Mammary epithelial cell (primary cell): ENCODE measurements around the gene NT5M.

Source experiments
- CTCF ChIP-seq, 2 donors: IDR thresholded peaks in 1 of 2; conservative IDR thresholded peaks in 1 of 2; 2 replicates each; pipeline ENCODE4 v1.5.1; 2011 to 2012; ENCODE audit warnings: inconsistent platforms in 2 of 2, low read length in 2 of 2, mild to moderate bottlenecking in 2 of 2, control low read depth in 1 of 2, low read depth in 1 of 2; ENCODE audit not compliant: insufficient read depth in 1 of 2; ENCODE audit errors: extremely low read depth in 1 of 2
- EZH2 ChIP-seq: IDR thresholded peaks from 2 replicates; pipeline ENCODE4 v1.6.1; 2012; ENCODE audit warnings: low read length, inconsistent platforms, borderline replicate concordance

GRCh38 chr17:17313350-17313991 is 10.3 kb downstream of the NT5M start:
- TF ChIP-seq CTCF (conservative IDR thresholded peaks at IDR 0.05 in 1 of 2, IDR thresholded peaks at IDR 0.05 in 1 of 2; ENCODE audit: extremely low read depth in 1 of 2, insufficient read depth in 1 of 2, low read depth in 1 of 2, low read length in 2 of 2) (peak; percentile 76 to 89), EZH2 (no peak)
